ENCODE measurements around the gene HAGH. TPM values are rescaled to one million over a fixed set of nuclear protein-coding genes. Genes with fewer than 3 reads are reported as not detected.

The HAGH gene
- total and polyA plus RNA-seq, 12 donors = 115 to 179 (median 161) TPM

- WGBS, 2 donors = 66 to 67% methylated on average over 9 of the region's 9 CpGs
- TF ChIP-seq, protein P1, sequence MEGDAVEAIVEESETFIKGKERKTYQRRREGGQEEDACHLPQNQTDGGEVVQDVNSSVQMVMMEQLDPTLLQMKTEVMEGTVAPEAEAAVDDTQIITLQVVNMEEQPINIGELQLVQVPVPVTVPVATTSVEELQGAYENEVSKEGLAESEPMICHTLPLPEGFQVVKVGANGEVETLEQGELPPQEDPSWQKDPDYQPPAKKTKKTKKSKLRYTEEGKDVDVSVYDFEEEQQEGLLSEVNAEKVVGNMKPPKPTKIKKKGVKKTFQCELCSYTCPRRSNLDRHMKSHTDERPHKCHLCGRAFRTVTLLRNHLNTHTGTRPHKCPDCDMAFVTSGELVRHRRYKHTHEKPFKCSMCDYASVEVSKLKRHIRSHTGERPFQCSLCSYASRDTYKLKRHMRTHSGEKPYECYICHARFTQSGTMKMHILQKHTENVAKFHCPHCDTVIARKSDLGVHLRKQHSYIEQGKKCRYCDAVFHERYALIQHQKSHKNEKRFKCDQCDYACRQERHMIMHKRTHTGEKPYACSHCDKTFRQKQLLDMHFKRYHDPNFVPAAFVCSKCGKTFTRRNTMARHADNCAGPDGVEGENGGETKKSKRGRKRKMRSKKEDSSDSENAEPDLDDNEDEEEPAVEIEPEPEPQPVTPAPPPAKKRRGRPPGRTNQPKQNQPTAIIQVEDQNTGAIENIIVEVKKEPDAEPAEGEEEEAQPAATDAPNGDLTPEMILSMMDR (IDR thresholded peaks at IDR 0.05) = no peak
- Histone ChIP-seq H3K4me1 (no peaks in the 10 kb centered on the region), H3K36me3 (peaks cover 0 to 21% (median 0%) of the 10 kb centered on the region in 9 donors), H3K4me3 (no peak overlapping the region), H3K27ac (no peak overlapping the region), H3K9me3 (no peaks in the 10 kb centered on the region), H3K27me3 (no peaks in the 10 kb centered on the region)
- intact Hi-C loops (cut with DNase I) = no loop called here
- DNase-seq = no peak
- ATAC-seq = no peak
Measured at GRCh38 chr16:1839554-1839953, 12.9 kb upstream of the HAGH start.

DNA sequence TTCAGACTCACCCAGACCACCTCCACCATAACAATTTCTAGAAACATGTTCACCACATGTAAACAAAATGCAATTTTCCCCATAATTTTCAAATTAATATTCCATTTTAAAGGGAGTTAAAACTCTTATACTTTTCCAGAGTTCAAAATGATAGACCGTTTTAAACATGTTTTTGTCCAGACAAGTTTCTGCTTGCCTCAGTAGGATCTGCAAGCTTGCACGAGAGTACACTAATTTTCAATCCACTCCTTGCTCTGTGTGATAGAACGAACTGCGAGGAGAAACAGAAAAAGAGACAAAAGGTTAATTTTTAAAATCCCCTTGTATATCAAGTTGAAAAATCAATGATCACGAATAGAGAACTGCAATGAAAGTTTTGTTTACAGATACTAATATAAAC is 7.5 kb upstream of the HAGH start:
- Histone ChIP-seq H3K4me3 (no peak overlapping the region), H3K9me3 (no peaks in the 10 kb centered on the region), H3K36me3 (peaks cover 0 to 38% (median 0%) of the 10 kb centered on the region in 9 donors), H3K27ac (no peak overlapping the region), H3K4me1 (peaks cover 0 to 14% (median 12%) of the 10 kb centered on the region in 9 donors), H3K27me3 (no peaks in the 10 kb centered on the region)
- WGBS, 2 donors = 88 to 92% methylated on average over 5 of the region's 5 CpGs
- DNase-seq (no peak), ATAC-seq (no peak)
- TF ChIP-seq, protein P1 (IDR thresholded peaks at IDR 0.05) = no peak
- intact Hi-C loops (cut with DNase I) = no loop called here

DNA sequence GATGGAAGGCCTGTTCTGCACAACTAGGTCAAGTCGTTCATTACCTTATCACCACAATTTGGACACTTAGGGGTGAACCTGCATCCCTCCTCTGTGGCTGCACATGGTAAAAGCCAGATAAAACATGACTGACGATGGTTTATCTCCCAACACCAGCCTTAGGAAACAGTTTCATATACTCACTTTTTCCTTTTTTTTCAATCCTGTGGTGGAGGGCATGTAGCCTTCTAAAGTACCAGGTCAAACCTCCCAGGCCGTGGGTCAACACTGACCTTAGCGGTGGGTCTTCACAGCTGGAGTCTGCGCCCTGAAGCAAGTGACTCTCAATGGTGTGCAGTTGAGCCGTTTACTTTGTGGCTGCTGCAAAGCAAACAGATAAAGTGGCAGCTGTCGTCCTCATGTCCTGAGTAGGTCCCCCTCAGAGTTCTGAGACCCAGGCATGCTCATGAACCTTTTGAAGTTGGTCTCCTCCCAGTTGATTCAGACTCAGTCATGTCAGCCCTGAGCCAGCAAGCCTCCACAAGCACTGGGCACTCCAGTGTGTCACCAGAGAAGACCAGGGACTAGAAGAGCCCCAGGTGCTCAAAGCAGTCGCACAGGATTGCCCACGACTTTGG is 6.3 kb upstream of the HAGH start:
- DNase-seq (no peak), ATAC-seq (peak in 1 of 8 donors; percentile 29)
- H3K36me3 ChIP-seq = peaks cover 0 to 34% (median 0%) of the 10 kb centered on the region in 9 donors
- H3K9me3 ChIP-seq = no peaks in the 10 kb centered on the region
- intact Hi-C loops (cut with DNase I) = no loop called here
- no peak overlapping the region for H3K4me3 ChIP-seq
- TF ChIP-seq, protein P1 (IDR thresholded peaks at IDR 0.05) = no peak
- H3K27ac ChIP-seq = no peak overlapping the region
- peaks cover 3 to 26% (median 24%) of the 10 kb centered on the region in 9 donors for H3K4me1 ChIP-seq
- H3K27me3 ChIP-seq = no peaks in the 10 kb centered on the region
- WGBS, 2 donors = 71 to 73% methylated on average over 9 of the region's 9 CpGs

GRCh38 chr16:1831186-1832075 is 4.8 kb upstream of the HAGH start:
- Histone ChIP-seq H3K27ac (no peak overlapping the region), H3K4me1 (peaks cover 3 to 33% (median 29%) of the 10 kb centered on the region in 9 donors), H3K9me3 (no peaks in the 10 kb centered on the region), H3K4me3 (no peak overlapping the region), H3K27me3 (no peaks in the 10 kb centered on the region), H3K36me3 (peaks cover 0 to 32% (median 0%) of the 10 kb centered on the region in 9 donors)
- 79 to 88% methylated on average over 19 of the region's 19 CpGs for WGBS, 2 donors
- intact Hi-C loops (cut with DNase I) = no loop called here
- TF ChIP-seq, protein P1 (IDR thresholded peaks at IDR 0.05) = no peak
- ATAC-seq = no peak
- no peak for DNase-seq
